ENCODE measurements around the gene NUP214. TPM values are rescaled to one million over a fixed set of nuclear protein-coding genes. Genes with fewer than 3 reads are reported as not detected.

NUP214 gene
- total and polyA plus RNA-seq, 2 of the 4 experiments (the other 2 are of a cell fraction) = 7.9 to 13.4 TPM

GRCh38 chr9:131076347-131077195 lies 48.8 kb upstream of the NUP214 start:
- Histone ChIP-seq H4K20me1 (ENCODE audit: insufficient read depth, low read length) (no peaks in the 10 kb centered on the region), H2AFZ (replicated peaks; ENCODE audit: low read length, poor library complexity) (no peak overlapping the region), H3K4me3 (ENCODE audit: insufficient read depth, low read depth, low read length) (no peak overlapping the region), H3K9ac (ENCODE audit: low read depth, low read length) (no peak overlapping the region), H3K9me1 (ENCODE audit: insufficient read depth, low read length) (no peaks in the 10 kb centered on the region), H2BK120ac (ENCODE audit: low read depth, low read length) (no peak overlapping the region), H2AK5ac (ENCODE audit: low read depth, low read length) (no peak overlapping the region), H2BK5ac (ENCODE audit: low read depth, low read length, poor library complexity, severe bottlenecking) (no peak overlapping the region), H3K56ac (ENCODE audit: extremely low read depth, insufficient read depth, low read length) (no peak overlapping the region), H3K36me3 (ENCODE audit: control insufficient read depth, insufficient read depth, low read length) (no peaks in the 10 kb centered on the region), H3K4me2 (ENCODE audit: low read depth, low read length) (no peak overlapping the region), H2BK15ac (ENCODE audit: low read depth, low read length) (no peak overlapping the region), H4K5ac (ENCODE audit: low read depth, low read length) (no peak overlapping the region), H2AK9ac (replicated peaks; ENCODE audit: low read depth, low read length, poor library complexity) (no peak overlapping the region), H4K91ac (ENCODE audit: insufficient read depth, low read depth, low read length) (no peak overlapping the region), H3K18ac (ENCODE audit: low read depth, low read length) (no peak overlapping the region), H3K27me3 (ENCODE audit: control insufficient read depth, insufficient read depth, low read length) (peaks cover 54% of the 10 kb centered on the region), H3K14ac (replicated peaks; ENCODE audit: low read depth, low read length) (no peak overlapping the region), H3K23ac (ENCODE audit: low read depth, low read length) (no peak overlapping the region), H3K9me3 (ENCODE audit: control insufficient read depth, insufficient read depth, low read length) (no peaks in the 10 kb centered on the region), H3K4me1 (ENCODE audit: control insufficient read depth, insufficient read depth, low read length) (no peaks in the 10 kb centered on the region), H3K27ac (ENCODE audit: insufficient read depth, low read length) (no peak overlapping the region), H4K8ac (ENCODE audit: low read depth in 2 of 2, low read length in 2 of 2) (no peak overlapping the region), H3K4ac (ENCODE audit: low read depth, low read length) (no peak overlapping the region), H2BK20ac (ENCODE audit: low read depth, low read length) (no peak overlapping the region), H3K79me1 (ENCODE audit: low read depth in 1 of 2, low read length in 2 of 2) (no peaks in the 10 kb centered on the region)
- no TSS peak for BruUV-seq (replicated peaks)
- intact Hi-C loops (cut with micrococcal nuclease) = no loop called here
- DNase-seq = no peak
- in situ Hi-C loops (cut with MboI; ENCODE audit: low sequenced_read_pairs) = no loop called here
- ChIA-PET POLR2A (ENCODE audit: unreplicated experiment) (interaction anchor here (0.5 kb wide), 2 partner anchors 23 to 1616 kb away, joined by 3 read pairs; no protein-coding TSS in a partner anchor), CTCF (no interaction called here)
- ATAC-seq (ENCODE audit: low read depth) = no peak
- TF ChIP-seq, protein P1, sequence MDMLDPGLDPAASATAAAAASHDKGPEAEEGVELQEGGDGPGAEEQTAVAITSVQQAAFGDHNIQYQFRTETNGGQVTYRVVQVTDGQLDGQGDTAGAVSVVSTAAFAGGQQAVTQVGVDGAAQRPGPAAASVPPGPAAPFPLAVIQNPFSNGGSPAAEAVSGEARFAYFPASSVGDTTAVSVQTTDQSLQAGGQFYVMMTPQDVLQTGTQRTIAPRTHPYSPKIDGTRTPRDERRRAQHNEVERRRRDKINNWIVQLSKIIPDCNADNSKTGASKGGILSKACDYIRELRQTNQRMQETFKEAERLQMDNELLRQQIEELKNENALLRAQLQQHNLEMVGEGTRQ (IDR thresholded peaks at IDR 0.05; ENCODE audit: low read depth, low read length) = peak; percentile 69
- no peak for TF ChIP-seq MAFK (IDR thresholded peaks at IDR 0.05; ENCODE audit: low read depth, low read length)
- dilution Hi-C loops (cut with HindIII; ENCODE audit: low sequenced_read_pairs, unreplicated experiment) = no loop called here
- 56% methylated on average over 6 of the region's 15 CpGs; no CpG with 5 or more reads in 1 of the 2 experiments for WGBS, 2 experiments (ENCODE audit: extremely low coverage in 2 of 2, insufficient read length in 1 of 2)
